WTC11 (cell line): ENCODE results near the gene IGFBP4. TPM values are rescaled to one million over a fixed set of nuclear protein-coding genes. Genes with fewer than 3 reads are reported as not detected.

Source experiments
- ATAC-seq: fragments of 200-7000 bp; cut with Tn5 transposase; 2 replicates; pipeline ENCODE4 v1.10.0; 2021; ENCODE audit warnings: mild to moderate bottlenecking, moderate library complexity
- CTCF ChIA-PET: fragments of 300-600 bp; sonication (Branson Sonifier 250); formaldehyde crosslinking; loops from one replicate; lab custom pipeline; 2021; ENCODE audit warnings: antibody characterized with exemption; lab: Charles Lee
- POLR2A ChIA-PET: fragments of 350-600 bp; sonication (Branson Sonifier 250); formaldehyde crosslinking; loops from one replicate; lab custom pipeline; 2021; ENCODE audit warnings: antibody characterized with exemption; lab: Charles Lee
- DNase-seq: peaks from one replicate; pipeline ENCODE4 v3.0.0; 2021; ENCODE audit warnings: low spot score
- H3K27ac Mint-ChIP-seq: 2 replicates; pipeline ENCODE4 v1.8.0; 2021; ENCODE audit warnings: mixed read lengths
- H3K27me3 Mint-ChIP-seq: 2 replicates; pipeline ENCODE4 v1.8.0; 2021; ENCODE audit warnings: low read depth, mild to moderate bottlenecking, moderate library complexity, mixed read lengths
- H3K36me3 Mint-ChIP-seq: 2 replicates; pipeline ENCODE4 v1.8.0; 2021; ENCODE audit warnings: mixed read lengths
- H3K4me1 Mint-ChIP-seq: 2 replicates; pipeline ENCODE4 v1.8.0; 2022; ENCODE audit warnings: mixed read lengths
- H3K4me3 Mint-ChIP-seq: 2 replicates; pipeline ENCODE4 v1.8.0; 2021; ENCODE audit warnings: mild to moderate bottlenecking, moderate library complexity, mixed read lengths
- H3K9me3 Mint-ChIP-seq: 2 replicates; pipeline ENCODE4 v1.8.0; 2021; ENCODE audit warnings: mixed read lengths
- MYBL2 ChIP-seq: sonication (generic); formaldehyde crosslinking; IDR thresholded peaks from 2 replicates; pipeline ENCODE4 v1.8.1; 2023; ENCODE audit warnings: mild to moderate bottlenecking, moderate library complexity, missing genetic modification reagents
- NR3C1 ChIP-seq: sonication (generic); formaldehyde crosslinking; conservative IDR thresholded peaks from 2 replicates; pipeline ENCODE4 v1.8.1; 2023; ENCODE audit warnings: low read depth, mild to moderate bottlenecking, missing genetic modification reagents
- SOX15 ChIP-seq: fragments of 250-450 bp; sonication (Bioruptor Pico); IDR thresholded peaks from 2 replicates; pipeline ENCODE4 v1.9.0; 2021; ENCODE audit warnings: mild to moderate bottlenecking
- ZNF317 ChIP-seq: sonication (generic); formaldehyde crosslinking; IDR thresholded peaks from 2 replicates; pipeline ENCODE4 v1.8.1; 2023; ENCODE audit warnings: low read depth, mild to moderate bottlenecking, moderate library complexity, missing genetic modification reagents, borderline replicate concordance
- ZNF423 ChIP-seq: fragments of 250-450 bp; sonication (Bioruptor Pico); IDR thresholded peaks from 2 replicates; pipeline ENCODE4 v2.1.2; 2022; ENCODE audit warnings: mild to moderate bottlenecking, moderate library complexity
- ZNF671 ChIP-seq: fragments of 250-450 bp; sonication (Bioruptor Pico); IDR thresholded peaks from 2 replicates; pipeline ENCODE4 v1.8.0; 2021; ENCODE audit warnings: mild to moderate bottlenecking
- total RNA-seq: library from RNA; stranded (reverse); gene quantifications from 3 replicates; pipeline ENCODE4 v1.2.3, GENCODE V29; 2021
- TF ChIP-seq, protein P1 (sequence below): sonication (generic); formaldehyde crosslinking; IDR thresholded peaks from 2 replicates; pipeline ENCODE4 v1.8.1; 2023; ENCODE audit warnings: mild to moderate bottlenecking, moderate library complexity, missing genetic modification reagents
- TF ChIP-seq, protein P2 (sequence below): fragments of 250-450 bp; sonication (Bioruptor Pico); IDR thresholded peaks from 2 replicates; pipeline ENCODE4 v1.9.0; 2021; ENCODE audit warnings: mild to moderate bottlenecking, borderline replicate concordance
- TF ChIP-seq, protein P3 (sequence below): sonication (generic); formaldehyde crosslinking; IDR thresholded peaks from 2 replicates; pipeline ENCODE4 v1.8.0; 2022; ENCODE audit warnings: mild to moderate bottlenecking, missing genetic modification reagents
- TF ChIP-seq, protein P4 (sequence below): sonication (generic); formaldehyde crosslinking; IDR thresholded peaks from 2 replicates; pipeline ENCODE4 v1.8.1; 2022; ENCODE audit warnings: low read depth, missing genetic modification reagents, borderline replicate concordance
- TF ChIP-seq, protein P5 (sequence below): fragments of 250-450 bp; sonication (Bioruptor Pico); IDR thresholded peaks from 2 replicates; pipeline ENCODE4 v1.8.0; 2021; ENCODE audit warnings: mild to moderate bottlenecking

The IGFBP4 gene
- total RNA-seq, 1 experiment from 2014 or later = 172 TPM

DNA sequence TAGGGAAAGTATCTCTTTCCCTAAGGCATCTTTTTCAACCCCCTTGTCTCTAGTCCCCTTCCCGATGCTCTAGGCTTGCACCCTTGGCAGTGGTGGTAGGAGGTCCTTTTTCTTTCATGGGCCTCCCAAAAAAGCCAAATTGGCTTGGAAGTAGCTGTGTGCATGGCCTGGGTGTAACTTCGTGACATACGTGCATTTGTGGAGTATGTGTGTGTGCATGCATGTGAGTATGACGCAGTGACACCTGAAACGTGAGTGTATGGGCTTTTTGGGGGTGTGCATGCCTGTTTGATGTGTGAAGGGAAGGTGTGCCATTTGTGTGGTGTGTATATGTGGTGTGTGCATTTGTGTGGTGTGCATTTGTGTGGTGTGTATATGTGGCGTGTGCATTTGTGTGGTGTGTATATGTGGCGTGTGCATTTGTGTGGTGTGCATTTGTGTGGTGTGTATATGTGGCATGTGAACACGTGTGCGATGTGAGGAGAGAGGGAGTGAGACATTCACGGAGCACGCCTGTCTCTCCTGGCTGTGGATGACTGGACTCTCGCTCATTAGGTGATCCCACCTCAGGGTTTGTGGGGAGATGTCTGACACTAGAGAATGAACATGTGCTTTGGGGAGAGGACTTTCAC lies 15.7 kb downstream of the IGFBP4 start (continued):
- TF ChIP-seq, protein P1, sequence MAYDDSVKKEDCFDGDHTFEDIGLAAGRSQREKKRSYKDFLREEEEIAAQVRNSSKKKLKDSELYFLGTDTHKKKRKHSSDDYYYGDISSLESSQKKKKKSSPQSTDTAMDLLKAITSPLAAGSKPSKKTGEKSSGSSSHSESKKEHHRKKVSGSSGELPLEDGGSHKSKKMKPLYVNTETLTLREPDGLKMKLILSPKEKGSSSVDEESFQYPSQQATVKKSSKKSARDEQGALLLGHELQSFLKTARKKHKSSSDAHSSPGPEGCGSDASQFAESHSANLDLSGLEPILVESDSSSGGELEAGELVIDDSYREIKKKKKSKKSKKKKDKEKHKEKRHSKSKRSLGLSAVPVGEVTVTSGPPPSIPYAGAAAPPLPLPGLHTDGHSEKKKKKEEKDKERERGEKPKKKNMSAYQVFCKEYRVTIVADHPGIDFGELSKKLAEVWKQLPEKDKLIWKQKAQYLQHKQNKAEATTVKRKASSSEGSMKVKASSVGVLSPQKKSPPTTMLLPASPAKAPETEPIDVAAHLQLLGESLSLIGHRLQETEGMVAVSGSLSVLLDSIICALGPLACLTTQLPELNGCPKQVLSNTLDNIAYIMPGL (CRISPR knock-in tag) = no peak
- no peak for TF ChIP-seq ZNF317 (CRISPR knock-in tag)
- TF ChIP-seq, protein P2, sequence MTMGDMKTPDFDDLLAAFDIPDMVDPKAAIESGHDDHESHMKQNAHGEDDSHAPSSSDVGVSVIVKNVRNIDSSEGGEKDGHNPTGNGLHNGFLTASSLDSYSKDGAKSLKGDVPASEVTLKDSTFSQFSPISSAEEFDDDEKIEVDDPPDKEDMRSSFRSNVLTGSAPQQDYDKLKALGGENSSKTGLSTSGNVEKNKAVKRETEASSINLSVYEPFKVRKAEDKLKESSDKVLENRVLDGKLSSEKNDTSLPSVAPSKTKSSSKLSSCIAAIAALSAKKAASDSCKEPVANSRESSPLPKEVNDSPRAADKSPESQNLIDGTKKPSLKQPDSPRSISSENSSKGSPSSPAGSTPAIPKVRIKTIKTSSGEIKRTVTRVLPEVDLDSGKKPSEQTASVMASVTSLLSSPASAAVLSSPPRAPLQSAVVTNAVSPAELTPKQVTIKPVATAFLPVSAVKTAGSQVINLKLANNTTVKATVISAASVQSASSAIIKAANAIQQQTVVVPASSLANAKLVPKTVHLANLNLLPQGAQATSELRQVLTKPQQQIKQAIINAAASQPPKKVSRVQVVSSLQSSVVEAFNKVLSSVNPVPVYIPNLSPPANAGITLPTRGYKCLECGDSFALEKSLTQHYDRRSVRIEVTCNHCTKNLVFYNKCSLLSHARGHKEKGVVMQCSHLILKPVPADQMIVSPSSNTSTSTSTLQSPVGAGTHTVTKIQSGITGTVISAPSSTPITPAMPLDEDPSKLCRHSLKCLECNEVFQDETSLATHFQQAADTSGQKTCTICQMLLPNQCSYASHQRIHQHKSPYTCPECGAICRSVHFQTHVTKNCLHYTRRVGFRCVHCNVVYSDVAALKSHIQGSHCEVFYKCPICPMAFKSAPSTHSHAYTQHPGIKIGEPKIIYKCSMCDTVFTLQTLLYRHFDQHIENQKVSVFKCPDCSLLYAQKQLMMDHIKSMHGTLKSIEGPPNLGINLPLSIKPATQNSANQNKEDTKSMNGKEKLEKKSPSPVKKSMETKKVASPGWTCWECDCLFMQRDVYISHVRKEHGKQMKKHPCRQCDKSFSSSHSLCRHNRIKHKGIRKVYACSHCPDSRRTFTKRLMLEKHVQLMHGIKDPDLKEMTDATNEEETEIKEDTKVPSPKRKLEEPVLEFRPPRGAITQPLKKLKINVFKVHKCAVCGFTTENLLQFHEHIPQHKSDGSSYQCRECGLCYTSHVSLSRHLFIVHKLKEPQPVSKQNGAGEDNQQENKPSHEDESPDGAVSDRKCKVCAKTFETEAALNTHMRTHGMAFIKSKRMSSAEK (CRISPR knock-in tag) = no peak
- TF ChIP-seq MYBL2 (CRISPR knock-in tag) = no peak
- no peak for TF ChIP-seq NR3C1 (CRISPR knock-in tag)
- no peak for TF ChIP-seq ZNF671 (CRISPR knock-in tag)

DNA sequence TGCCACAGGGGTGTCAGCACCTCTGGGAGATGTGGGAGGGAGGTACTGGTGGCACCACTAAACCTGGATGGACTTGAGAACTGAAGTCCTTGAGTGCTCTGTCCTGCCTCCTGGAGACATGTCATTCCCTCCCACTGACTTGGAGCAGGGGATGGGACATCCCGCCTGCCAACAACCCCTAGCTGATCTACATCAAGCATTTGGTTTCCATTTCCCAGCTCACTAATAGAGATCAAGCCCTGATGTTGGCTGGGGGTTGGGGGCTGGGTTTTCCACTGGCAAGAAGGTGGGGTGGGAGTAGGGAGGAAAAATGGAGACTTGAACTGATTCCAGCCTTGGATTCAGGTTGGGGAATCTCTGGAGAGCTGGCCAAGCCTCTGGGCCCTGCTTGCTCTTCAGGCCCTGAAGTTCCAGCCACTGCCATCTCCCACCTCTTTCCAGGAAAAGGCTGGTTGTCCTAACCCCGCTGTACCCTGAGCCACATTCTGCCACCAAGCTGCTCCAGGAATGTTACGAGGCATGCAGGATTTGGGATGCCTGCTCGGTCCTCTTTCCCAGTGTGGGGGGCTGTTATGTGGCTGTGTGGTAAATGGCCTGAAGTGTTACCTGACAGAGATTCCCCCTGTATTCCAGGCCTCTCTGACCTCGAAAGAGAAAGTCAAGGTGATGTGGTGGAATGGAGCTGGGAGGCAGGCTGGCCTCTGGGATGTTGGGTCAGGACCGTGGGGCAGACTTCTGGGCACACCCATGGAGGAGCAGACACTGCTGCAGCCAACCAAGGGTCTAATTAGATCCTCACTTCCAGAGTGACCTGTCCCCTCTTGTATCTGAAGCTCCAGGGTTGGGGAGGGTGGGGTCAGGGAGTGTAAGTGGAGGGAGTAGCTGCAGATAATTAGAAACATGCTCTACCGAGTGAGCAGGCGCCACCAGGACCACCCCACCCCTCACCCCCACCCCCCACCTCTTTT lies 16.7 kb downstream of the IGFBP4 start:
- H3K9me3 Mint-ChIP-seq = 0 out of 2 replicates have a peak, but pooled peaks cover 4% of the 10 kb centered on the region
- TF ChIP-seq ZNF423 = no peak
- TF ChIP-seq, protein P3, sequence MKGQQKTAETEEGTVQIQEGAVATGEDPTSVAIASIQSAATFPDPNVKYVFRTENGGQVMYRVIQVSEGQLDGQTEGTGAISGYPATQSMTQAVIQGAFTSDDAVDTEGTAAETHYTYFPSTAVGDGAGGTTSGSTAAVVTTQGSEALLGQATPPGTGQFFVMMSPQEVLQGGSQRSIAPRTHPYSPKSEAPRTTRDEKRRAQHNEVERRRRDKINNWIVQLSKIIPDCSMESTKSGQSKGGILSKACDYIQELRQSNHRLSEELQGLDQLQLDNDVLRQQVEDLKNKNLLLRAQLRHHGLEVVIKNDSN = no peak
- TF ChIP-seq, protein P4, sequence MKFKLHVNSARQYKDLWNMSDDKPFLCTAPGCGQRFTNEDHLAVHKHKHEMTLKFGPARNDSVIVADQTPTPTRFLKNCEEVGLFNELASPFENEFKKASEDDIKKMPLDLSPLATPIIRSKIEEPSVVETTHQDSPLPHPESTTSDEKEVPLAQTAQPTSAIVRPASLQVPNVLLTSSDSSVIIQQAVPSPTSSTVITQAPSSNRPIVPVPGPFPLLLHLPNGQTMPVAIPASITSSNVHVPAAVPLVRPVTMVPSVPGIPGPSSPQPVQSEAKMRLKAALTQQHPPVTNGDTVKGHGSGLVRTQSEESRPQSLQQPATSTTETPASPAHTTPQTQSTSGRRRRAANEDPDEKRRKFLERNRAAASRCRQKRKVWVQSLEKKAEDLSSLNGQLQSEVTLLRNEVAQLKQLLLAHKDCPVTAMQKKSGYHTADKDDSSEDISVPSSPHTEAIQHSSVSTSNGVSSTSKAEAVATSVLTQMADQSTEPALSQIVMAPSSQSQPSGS = no peak
- TF ChIP-seq, all 79 proteins: peak for 0
- Mint-ChIP-seq H3K27me3 (no peaks in the 10 kb centered on the region), H3K36me3 (peaks cover 17% of the 10 kb centered on the region), H3K4me3 (no peak overlapping the region), H3K4me1 (peaks cover 65% of the 10 kb centered on the region), H3K27ac (no peak overlapping the region)
- no peak for ATAC-seq
- DNase-seq = no peak
- ChIA-PET POLR2A (interaction anchor here (1.2 kb wide), 1 partner anchor 16 kb away, joined by 4 read pairs; no protein-coding TSS in a partner anchor), CTCF (interaction anchor here (0.8 to 3.0 kb wide), 7 partner anchors 9 to 100 kb away, joined by 3 to 25 read pairs (median 5); partner anchors contain the start of gene IGFBP4)

DNA sequence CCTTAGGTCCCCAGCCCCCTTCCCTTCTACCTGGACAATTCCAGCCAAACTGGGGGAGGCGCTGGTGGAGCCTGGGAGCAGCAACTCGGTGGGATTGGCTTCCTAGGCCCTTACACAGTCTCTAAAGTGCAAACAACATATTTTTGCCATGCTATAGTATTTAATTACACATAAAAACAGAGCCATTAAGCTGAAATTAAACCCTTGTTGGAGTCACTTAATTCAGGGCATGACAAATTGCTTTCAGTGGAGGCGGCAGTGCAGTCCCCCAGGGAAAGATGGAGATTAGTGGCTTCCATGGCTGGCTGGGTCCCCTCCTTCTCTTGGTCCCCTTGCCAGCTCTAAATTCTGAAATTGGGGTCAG lies 17.3 kb downstream of the IGFBP4 start:
- Mint-ChIP-seq H3K27ac (no peak overlapping the region), H3K4me1 (peaks cover 67% of the 10 kb centered on the region)
- CTCF ChIA-PET = interaction anchor here (0.8 to 3.0 kb wide), 6 partner anchors 10 to 72 kb away, joined by 3 to 25 read pairs (median 4); partner anchors contain the start of gene IGFBP4
- TF ChIP-seq, protein P5, sequence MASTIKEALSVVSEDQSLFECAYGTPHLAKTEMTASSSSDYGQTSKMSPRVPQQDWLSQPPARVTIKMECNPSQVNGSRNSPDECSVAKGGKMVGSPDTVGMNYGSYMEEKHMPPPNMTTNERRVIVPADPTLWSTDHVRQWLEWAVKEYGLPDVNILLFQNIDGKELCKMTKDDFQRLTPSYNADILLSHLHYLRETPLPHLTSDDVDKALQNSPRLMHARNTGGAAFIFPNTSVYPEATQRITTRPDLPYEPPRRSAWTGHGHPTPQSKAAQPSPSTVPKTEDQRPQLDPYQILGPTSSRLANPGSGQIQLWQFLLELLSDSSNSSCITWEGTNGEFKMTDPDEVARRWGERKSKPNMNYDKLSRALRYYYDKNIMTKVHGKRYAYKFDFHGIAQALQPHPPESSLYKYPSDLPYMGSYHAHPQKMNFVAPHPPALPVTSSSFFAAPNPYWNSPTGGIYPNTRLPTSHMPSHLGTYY = no peak
- no peak for TF ChIP-seq SOX15 (CRISPR knock-in tag)
- TF ChIP-seq, all 79 proteins: peak for 0
- H3K4me3 Mint-ChIP-seq = no peak overlapping the region
- no peak for DNase-seq
- POLR2A ChIA-PET = interaction anchor here (1.2 kb wide), 1 partner anchor 17 kb away, joined by 4 read pairs; no protein-coding TSS in a partner anchor
- 0 out of 2 replicates have a peak, but pooled peaks cover 4% of the 10 kb centered on the region for H3K9me3 Mint-ChIP-seq
- H3K36me3 Mint-ChIP-seq = peaks cover 13% of the 10 kb centered on the region
- ATAC-seq = no peak
- H3K27me3 Mint-ChIP-seq = no peaks in the 10 kb centered on the region
